K562 (cell line): ENCODE measurements around the gene ENG. TPM values are rescaled to one million over a fixed set of nuclear protein-coding genes. Genes with fewer than 3 reads are reported as not detected.
A peak's percentile ranks its signal among the peaks of the same experiment; 100 is the strongest.

ENCODE experiments used
- ATAC-seq: fragments of 200-7000 bp; cut with Tn5 transposase; 3 replicates; pipeline ENCODE4 v1.9.1; 2020; ENCODE audit warnings: moderate library complexity
- BruUV-seq: library from RNA; stranded (reverse); fragments of 400-500 nt; replicated peaks from 2 replicates; lab custom pipeline; 2021; lab: Mats Ljungman, UMichigan
- CTCF ChIA-PET: fragments of 300-600 bp; formaldehyde crosslinking; extraction: SDS; loops from one replicate; lab custom pipeline; 2021; ENCODE audit warnings: low intra/inter-chr PET ratio; lab: Yijun Ruan, JAX
- POLR2A ChIA-PET: fragments of 300-600, 350-650 bp; sonication (Branson Sonifier 250); formaldehyde crosslinking; extraction: SDS; loops from one replicate; lab custom pipeline; 2021; ENCODE audit warnings: antibody characterized with exemption, inconsistent platforms; lab: Yijun Ruan, JAX
- DNase-seq, 4 experiments: peaks; one replicate each; pipeline versions ENCODE4 v3.0.0 to v3.0.0-alpha.2; 2011 to 2018; ENCODE audit warnings: low spot score in 3 of 4, mixed read lengths in 3 of 4; ENCODE audit errors: extremely low read depth in 1 of 4
- FAIRE-seq: peaks from 2 replicates; lab custom pipeline; 2011; peaks lifted over from hg19 to GRCh38; lab: Jason Lieb, UNC
- H2AFZ ChIP-seq: 2 replicates; pipeline ENCODE4 v1.6.0; 2011; ENCODE audit warnings: low read depth, low read length, control low read depth, inconsistent platforms
- H3K27ac ChIP-seq: fragments of 200-600 bp; 3 replicates; pipeline ENCODE4 v1.8.0; 2011; ENCODE audit warnings: low read depth, mild to moderate bottlenecking, control low read depth, inconsistent platforms, low read length, moderate library complexity, mixed read lengths; ENCODE audit errors: extremely low read depth
- H3K27me3 ChIP-seq, 2 experiments: fragments of 300-600 bp in 1 of 2; 2 replicates in 1 of 2; 3 replicates in 1 of 2; pipeline versions ENCODE4 v1.6.0 to v1.8.0; 2011; ENCODE audit warnings: inconsistent platforms in 2 of 2, low read length in 2 of 2, mild to moderate bottlenecking in 1 of 2, mixed read lengths in 1 of 2, moderate library complexity in 1 of 2; ENCODE audit not compliant: control insufficient read depth in 2 of 2, insufficient read depth in 2 of 2
- H3K36me3 ChIP-seq: fragments of 300-600 bp; 3 replicates; pipeline ENCODE4 v1.8.0; 2011; ENCODE audit warnings: mild to moderate bottlenecking, low read length, inconsistent platforms; ENCODE audit not compliant: control insufficient read depth, insufficient read depth
- H3K4me1 ChIP-seq, 2 experiments: fragments of 200-600 bp in 1 of 2; replicated peaks in 1 of 2; 2 replicates in 1 of 2; 3 replicates in 1 of 2; pipeline versions ENCODE4 v1.5.1 to v1.8.0; 2011; ENCODE audit warnings: inconsistent platforms in 2 of 2, low read length in 2 of 2, mild to moderate bottlenecking in 1 of 2, mixed read lengths in 1 of 2, moderate library complexity in 1 of 2; ENCODE audit not compliant: control insufficient read depth in 2 of 2, insufficient read depth in 2 of 2
- H3K4me2 ChIP-seq: 2 replicates; pipeline ENCODE4 v1.6.1; 2011; ENCODE audit warnings: low read length, control low read depth, inconsistent platforms, mixed read lengths; ENCODE audit not compliant: insufficient read depth
- H3K4me3 ChIP-seq: fragments of 200-600 bp; sonication (generic), shearing (Covaris generic); 2 replicates; pipeline ENCODE4 v1.5.1; 2016; ENCODE audit warnings: control low read depth, inconsistent platforms
- H3K79me2 ChIP-seq: fragments of 200-600 bp; 3 replicates; pipeline ENCODE4 v1.8.0; 2011; ENCODE audit warnings: low read length, inconsistent platforms; ENCODE audit not compliant: control insufficient read depth, insufficient read depth
- H3K9ac ChIP-seq, 2 experiments: 2 replicates each; pipeline versions ENCODE4 v1.6.0 to v1.6.1; 2011; ENCODE audit warnings: low read depth in 2 of 2, low read length in 2 of 2, control low read depth in 1 of 2, inconsistent platforms in 1 of 2, mild to moderate bottlenecking in 1 of 2, mixed read lengths in 1 of 2; ENCODE audit not compliant: insufficient read depth in 1 of 2
- H3K9me1 ChIP-seq: one replicate; pipeline ENCODE4 v1.6.0; 2011; ENCODE audit warnings: inconsistent platforms, mild to moderate bottlenecking, low read length, moderate library complexity; ENCODE audit not compliant: control insufficient read depth, insufficient read depth
- H3K9me3 ChIP-seq: replicated peaks from 2 replicates; pipeline ENCODE4 v1.5.1; 2011; ENCODE audit warnings: low read depth, low read length, inconsistent platforms; ENCODE audit not compliant: control insufficient read depth, insufficient read depth
- H4K20me1 ChIP-seq: replicated peaks from 2 replicates; pipeline ENCODE4 v1.6.1; 2011; ENCODE audit warnings: low read length, inconsistent platforms, mixed read lengths; ENCODE audit not compliant: control insufficient read depth, insufficient read depth
- ATF1 ChIP-seq, 2 experiments: fragments of 450-650 bp in 1 of 2; IDR thresholded peaks; 2 replicates each; pipeline ENCODE4 v1.6.1; 2016; ENCODE audit warnings: missing compliant biosample characterization in 1 of 2, missing genetic modification characterization in 1 of 2
- ATF4 ChIP-seq: fragments of 450-650 bp; formaldehyde crosslinking; IDR thresholded peaks from 2 replicates; pipeline ENCODE4 v1.4.0; 2022; ENCODE audit warnings: mild to moderate bottlenecking, moderate library complexity
- FOXA1 ChIP-seq: fragments of 450-650 bp; IDR thresholded peaks from 2 replicates; pipeline ENCODE4 v1.6.1; 2016; ENCODE audit warnings: mild to moderate bottlenecking, borderline replicate concordance
- HNRNPLL ChIP-seq: fragments of 200-400 bp; formaldehyde crosslinking; IDR thresholded peaks from 2 replicates; pipeline ENCODE4 v1.6.1; 2017; ENCODE audit warnings: low read length, low read depth, mild to moderate bottlenecking; ENCODE audit not compliant: poor library complexity, severe bottlenecking
- KDM2B ChIP-seq: fragments of 250-450 bp; sonication (Bioruptor Pico); IDR thresholded peaks from 2 replicates; pipeline ENCODE4 v1.8.0; 2021; ENCODE audit warnings: mild to moderate bottlenecking, moderate library complexity
- NFYB ChIP-seq: IDR thresholded peaks from 2 replicates; pipeline ENCODE4 v1.6.1; 2011; ENCODE audit warnings: mild to moderate bottlenecking, moderate library complexity; ENCODE audit not compliant: insufficient read length; ENCODE audit errors: extremely low read depth
- NR2C1 ChIP-seq, 2 experiments: fragments of 450-650 bp; IDR thresholded peaks; 2 replicates each; pipeline ENCODE4 v1.6.1; 2017; ENCODE audit warnings: mild to moderate bottlenecking in 2 of 2, antibody characterized with exemption in 1 of 2, inconsistent platforms in 1 of 2, missing compliant biosample characterization in 1 of 2, missing genetic modification characterization in 1 of 2
- RBFOX2 ChIP-seq: fragments of 200-400 bp; formaldehyde crosslinking; IDR thresholded peaks from 2 replicates; pipeline ENCODE4 v1.6.1; 2017; ENCODE audit warnings: low read depth, mild to moderate bottlenecking, low read length, moderate library complexity
- SP1 ChIP-seq: sonication (generic); formaldehyde crosslinking; IDR thresholded peaks from 2 replicates; pipeline ENCODE4 v1.8.1; 2022; ENCODE audit warnings: mild to moderate bottlenecking, missing genetic modification reagents
- ZNF12 ChIP-seq: sonication (generic); formaldehyde crosslinking; IDR thresholded peaks from 2 replicates; pipeline ENCODE4 v1.4.0; 2020; ENCODE audit warnings: mild to moderate bottlenecking, missing genetic modification reagents
- ZNF134 ChIP-seq: fragments of 250-450 bp; sonication (Bioruptor Pico); conservative IDR thresholded peaks from 2 replicates; pipeline ENCODE4 v1.4.0; 2020
- ZNF146 ChIP-seq: IDR thresholded peaks from one replicate; pipeline ENCODE4 v1.6.1; 2018; ENCODE audit warnings: missing compliant biosample characterization; ENCODE audit not compliant: unreplicated experiment
- ZNF444 ChIP-seq: fragments of 250-450 bp; sonication (Bioruptor Pico); IDR thresholded peaks from 2 replicates; pipeline ENCODE4 v1.4.0; 2020; ENCODE audit warnings: mild to moderate bottlenecking, moderate library complexity
- ZNF717 ChIP-seq: fragments of 250-450 bp; sonication (Bioruptor Pico); IDR thresholded peaks from 2 replicates; pipeline ENCODE4 v1.5.0; 2021
- WGBS: fragments of 100-300 bp; shearing (Covaris generic); methylation state at CpG from one replicate; pipeline ENCODE4 v1.1.6; 2016; ENCODE audit warnings: low coverage, mixed read lengths; ENCODE audit not compliant: insufficient coverage; ENCODE audit errors: missing lambda C conversion rate; 5-methylcytosine and 5-hydroxymethylcytosine counted together
- in situ Hi-C: fragments of 300-500 bp; cut with MboI; formaldehyde crosslinking; loops from 4 replicates; pipeline ENCODE4 v1.15.0; 2018; ENCODE audit warnings: inconsistent platforms, mixed read lengths
- intact Hi-C: fragments of 100-400 bp; cut with micrococcal nuclease; formaldehyde crosslinking; loops from 2 replicates; pipeline ENCODE4 v1.14.2; 2022
- polyA plus RNA-seq, 8 experiments: library from polyadenylated mRNA; depleted of rRNA in 4 of 8; stranded (reverse) in 5 of 8; unstranded in 3 of 8; fragments of >200 nt; fragmentation: Nextera tagmentation in 2 of 8; fragmentation: Illumina TruSeq in 1 of 8; extraction: Ambion mirVana in 2 of 8; extraction: Trizol in 1 of 8; gene quantifications; 2 replicates each; pipeline versions ENCODE4 v1.2.1 to v1.2.3, GENCODE V29; 2011 to 2014; ENCODE audit warnings: inconsistent platforms in 1 of 8, missing spikeins in 1 of 8
- total RNA-seq, 7 experiments: library from RNA; depleted of rRNA in 6 of 7; stranded (reverse); fragments of >200 nt in 6 of 7; fragmentation: Illumina TruSeq in 2 of 7; extraction: Trizol in 2 of 7; gene quantifications; 2 replicates each; pipeline versions ENCODE4 v1.2.1 to v1.2.3, GENCODE V29; 2011 to 2021; ENCODE audit warnings: low replicate concordance in 1 of 7
- TF ChIP-seq, protein P1 (sequence below), 2 experiments: fragments of 200-800 bp in 1 of 2; sonication (Bioruptor generic) in 1 of 2; sonication (generic) in 1 of 2; formaldehyde crosslinking in 1 of 2; IDR thresholded peaks in 1 of 2; conservative IDR thresholded peaks in 1 of 2; 2 replicates each; pipeline versions ENCODE4 v1.5.0 to v1.6.1; 2016 to 2020; ENCODE audit warnings: missing compliant biosample characterization in 1 of 2, missing genetic modification characterization in 1 of 2, missing genetic modification reagents in 1 of 2

Gene ENG
- total and polyA plus RNA-seq, 9 of the 15 experiments (the other 6 are each of a cell fraction or from before 2014, with no cell fraction given): 0.04 to 0.40 (median 0.14) TPM; not detected in 1

DNA sequence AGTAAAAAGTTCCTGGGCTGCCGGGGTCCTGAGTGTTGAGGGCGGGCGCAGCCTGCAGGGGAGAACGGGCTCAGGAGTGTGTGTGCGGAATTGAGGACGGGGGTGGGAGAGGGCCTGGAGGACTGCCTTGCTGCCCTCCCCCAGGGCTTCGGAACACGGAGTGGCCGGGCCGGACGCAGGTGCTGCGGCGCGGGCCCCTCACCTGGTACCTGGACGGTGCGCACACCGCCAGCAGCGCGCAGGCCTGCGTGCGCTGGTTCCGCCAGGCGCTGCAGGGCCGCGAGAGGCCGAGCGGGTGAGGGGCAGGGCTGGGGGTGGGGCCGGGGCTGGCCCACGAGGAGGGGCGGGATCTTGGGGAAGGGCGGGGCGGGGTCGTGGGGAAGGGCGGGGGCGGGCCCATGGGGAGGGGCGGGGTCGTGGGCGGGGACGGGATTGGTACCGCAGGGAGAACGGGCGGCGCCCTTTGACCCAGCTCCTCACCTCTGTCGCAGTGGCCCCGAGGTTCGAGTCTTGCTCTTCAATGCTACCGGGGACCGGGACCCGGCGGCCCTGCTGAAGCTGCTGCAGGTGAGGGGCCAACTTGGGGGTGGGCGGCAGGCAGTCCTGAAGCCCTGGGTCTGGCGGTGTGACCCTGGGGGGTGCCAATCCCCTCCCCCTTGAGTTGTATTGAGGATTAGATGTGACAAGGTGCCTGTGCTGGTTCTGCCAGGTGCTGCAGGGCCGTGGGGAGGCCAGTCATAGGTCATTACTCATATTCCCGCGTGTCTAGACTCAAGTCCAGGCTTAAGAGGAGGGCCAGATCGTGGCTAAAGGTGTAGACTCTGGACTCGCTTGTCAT is 44.7 kb downstream of the ENG start (continued):
- peak; percentile 68 for TF ChIP-seq HNRNPLL
- TF ChIP-seq NFYB: no peak
- TF ChIP-seq ZNF717 (CRISPR knock-in tag): no peak
- peak; percentile 72 for TF ChIP-seq NR2C1 (IDR thresholded peaks at IDR 0.05)
- peak; percentile 73; the same call in 1 of the 2 replicates for TF ChIP-seq NR2C1 (tag; IDR thresholded peaks at IDR 0.05)
- peak; percentile 37; the same call in 1 of the 2 replicates for TF ChIP-seq KDM2B (CRISPR knock-in tag)
- TF ChIP-seq, all 486 proteins: peak for 21

GRCh38 chr9:127809002-127809539 is 45.4 kb downstream of the ENG start:
- in situ Hi-C loops (loop anchor here (5.0 kb wide), 1 partner anchor 63 kb away; no protein-coding TSS in a partner anchor), intact Hi-C loops (loop anchor here (2.0 kb wide), 1 partner anchor 74 kb away; the partner anchor contains the start of gene TOR2A)
- H3K9me1 ChIP-seq: peaks cover 2% of the 10 kb centered on the region
- ATAC-seq (no peak; the same call in 2 of the 3 replicates), FAIRE-seq (peak; percentile 44), DNase-seq (no peak)
- H3K4me2 ChIP-seq: peak overlapping the region; percentile 24; the same call in 1 of the 2 replicates
- H3K27me3 ChIP-seq: no peaks in the 10 kb centered on the region
- peaks cover 15 to 41% of the 10 kb centered on the region in 2 experiments for H3K4me1 ChIP-seq
- H4K20me1 ChIP-seq: peaks cover 7% of the 10 kb centered on the region
- peaks cover 88% of the 10 kb centered on the region for H3K36me3 ChIP-seq
- H3K27ac ChIP-seq: no peak overlapping the region
- peak overlapping the region; percentile 6 to 89; a peak in 3 of 4 replicates for H3K9ac ChIP-seq
- H3K4me3 ChIP-seq: no peak overlapping the region
- WGBS: 43% methylated on average over 9 of the region's 9 CpGs
- no peak overlapping the region for H2AFZ ChIP-seq
- ChIA-PET CTCF (no interaction called here), POLR2A (interaction anchor here (0.6 to 1.8 kb wide), 11 partner anchors 9 to 279 kb away, joined by 3 to 14 read pairs (median 5); no protein-coding TSS in a partner anchor)
- peaks cover 11% of the 10 kb centered on the region for H3K79me2 ChIP-seq
- no TSS peak for BruUV-seq
- H3K9me3 ChIP-seq: no peaks in the 10 kb centered on the region
- TF ChIP-seq FOXA1: no peak
- no peak for TF ChIP-seq ZNF12 (CRISPR knock-in tag)
- peak; percentile 5; the same call in 1 of the 2 replicates for TF ChIP-seq SP1 (CRISPR knock-in tag)
- TF ChIP-seq ZNF146 (CRISPR knock-in tag): peak; percentile 7
- TF ChIP-seq ATF4 (CRISPR knock-in tag): no peak
- TF ChIP-seq ZNF444: no peak
- TF ChIP-seq RBFOX2: 0 out of 2 replicates have a peak, but pooled peaks have one; percentile 8
- no peak for TF ChIP-seq ZNF134 (CRISPR knock-in tag)
- TF ChIP-seq, protein P1, sequence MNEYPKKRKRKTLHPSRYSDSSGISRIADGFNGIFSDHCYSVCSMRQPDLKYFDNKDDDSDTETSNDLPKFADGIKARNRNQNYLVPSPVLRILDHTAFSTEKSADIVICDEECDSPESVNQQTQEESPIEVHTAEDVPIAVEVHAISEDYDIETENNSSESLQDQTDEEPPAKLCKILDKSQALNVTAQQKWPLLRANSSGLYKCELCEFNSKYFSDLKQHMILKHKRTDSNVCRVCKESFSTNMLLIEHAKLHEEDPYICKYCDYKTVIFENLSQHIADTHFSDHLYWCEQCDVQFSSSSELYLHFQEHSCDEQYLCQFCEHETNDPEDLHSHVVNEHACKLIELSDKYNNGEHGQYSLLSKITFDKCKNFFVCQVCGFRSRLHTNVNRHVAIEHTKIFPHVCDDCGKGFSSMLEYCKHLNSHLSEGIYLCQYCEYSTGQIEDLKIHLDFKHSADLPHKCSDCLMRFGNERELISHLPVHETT (CRISPR knock-in tag; conservative IDR thresholded peaks at IDR 0.05 in 1 of 2, IDR thresholded peaks at IDR 0.05 in 1 of 2): no peak
- no peak for TF ChIP-seq ATF1 (CRISPR knock-in tag; IDR thresholded peaks at IDR 0.05)
- 0 out of 2 replicates have a peak, but pooled peaks have one; percentile 25 for TF ChIP-seq ATF1 (tag; IDR thresholded peaks at IDR 0.05)
